Measurements from ENCODE around the gene ETS1.
"Not testable (repeated sequence)": the region's sequence is repeated elsewhere in the genome, so short reads cannot be mapped to it uniquely, and the experiment has no call there.

The ETS1 gene

GRCh38 chr11:128462189-128462588 lies 125.2 kb downstream of the ETS1 start:
- no peak for DNase-seq

GRCh38 chr11:128458321-128458720 lies 129.0 kb downstream of the ETS1 start:
- no peak for DNase-seq

GRCh38 chr11:128457874-128458273 lies 129.5 kb downstream of the ETS1 start:
- DNase-seq, result no peak

GRCh38 chr11:128456566-128457268 lies 130.6 kb downstream of the ETS1 start:
- no peak for DNase-seq

GRCh38 chr11:128455766-128456165 lies 131.6 kb downstream of the ETS1 start:
- no peak for DNase-seq

GRCh38 chr11:128453444-128454336 lies 133.7 kb downstream of the ETS1 start:
- DNase-seq, result no peak

- DNase-seq, result no peak
These were observed 135.5 kb downstream of the ETS1 start for GRCh38 chr11:128451652-128452470.

GRCh38 chr11:128450882-128451651 lies 136.3 kb downstream of the ETS1 start:
- DNase-seq, result no peak

GRCh38 chr11:128450425-128450824 lies 136.9 kb downstream of the ETS1 start:
- not testable (repeated sequence) for DNase-seq

- DNase-seq, result no peak
These were observed 138.2 kb downstream of the ETS1 start for GRCh38 chr11:128448981-128449713.

- no peak for DNase-seq
These were observed 139.0 kb downstream of the ETS1 start for GRCh38 chr11:128448200-128448886.

GRCh38 chr11:128447233-128447632 lies 140.1 kb downstream of the ETS1 start:
- no peak for DNase-seq

GRCh38 chr11:128445921-128446320 lies 141.4 kb downstream of the ETS1 start:
- DNase-seq, result not testable (repeated sequence)

GRCh38 chr11:128437136-128437535 lies 150.2 kb downstream of the ETS1 start:
- no peak for DNase-seq

- no peak for DNase-seq
These were observed 152.5 kb downstream of the ETS1 start for GRCh38 chr11:128434818-128435217.

- no peak for DNase-seq
These were observed 152.9 kb downstream of the ETS1 start for GRCh38 chr11:128434411-128434810.

GRCh38 chr11:128432926-128433325 lies 154.4 kb downstream of the ETS1 start:
- DNase-seq, result no peak

- no peak for DNase-seq
These were observed 155.4 kb downstream of the ETS1 start for GRCh38 chr11:128431931-128432330.

- no peak for DNase-seq
These were observed 158.4 kb downstream of the ETS1 start for GRCh38 chr11:128428935-128429334.

- no peak for DNase-seq
These were observed 162.5 kb downstream of the ETS1 start for GRCh38 chr11:128424851-128425285.

- no peak for DNase-seq
These were observed 163.1 kb downstream of the ETS1 start for GRCh38 chr11:128424271-128424711.
